Colon (tissue), 2 donors: ENCODE results near the gene SPATA24.
"Not testable (repeated sequence)": the region's sequence is repeated elsewhere in the genome, so short reads cannot be mapped to it uniquely, and the experiment has no call there.

Experiments
- FAIRE-seq: peaks from 2 replicates; lab custom pipeline; 2012; peaks lifted over from hg19 to GRCh38; lab: Jason Lieb, UNC
- donor health status: control.
- donor health status: control.

The SPATA24 gene

GRCh38 chr5:139416651-139417050, 12.8 kb upstream of the SPATA24 start:
- FAIRE-seq = no peak

- no peak for FAIRE-seq
Measured at GRCh38 chr5:139415869-139416268, 12.0 kb upstream of the SPATA24 start.

GRCh38 chr5:139415221-139415861, 11.5 kb upstream of the SPATA24 start:
- no peak for FAIRE-seq

- FAIRE-seq = no peak
Measured at GRCh38 chr5:139414581-139415130, 10.8 kb upstream of the SPATA24 start.

- no peak for FAIRE-seq
Measured at GRCh38 chr5:139413963-139414362, 10.1 kb upstream of the SPATA24 start.

GRCh38 chr5:139413153-139413552, 9.3 kb upstream of the SPATA24 start:
- FAIRE-seq = no peak

- no peak for FAIRE-seq
Measured at GRCh38 chr5:139410993-139411828, 7.3 kb upstream of the SPATA24 start.

- no peak for FAIRE-seq
Measured at GRCh38 chr5:139410121-139410992, 6.5 kb upstream of the SPATA24 start.

- not testable (repeated sequence) for FAIRE-seq
Measured at GRCh38 chr5:139409116-139409515, 5.2 kb upstream of the SPATA24 start.

- no peak for FAIRE-seq
Measured at GRCh38 chr5:139408191-139408590, 4.3 kb upstream of the SPATA24 start.

GRCh38 chr5:139407517-139407916, 3.6 kb upstream of the SPATA24 start:
- no peak for FAIRE-seq

- FAIRE-seq = no peak
Measured at GRCh38 chr5:139406963-139407362, 3.1 kb upstream of the SPATA24 start.

- no peak for FAIRE-seq
Measured at GRCh38 chr5:139404484-139404840, 573 bp upstream of the SPATA24 start.

GRCh38 chr5:139403418-139403786, 487 bp downstream of the SPATA24 start:
- no peak for FAIRE-seq

GRCh38 chr5:139402561-139403158, 1.2 kb downstream of the SPATA24 start:
- FAIRE-seq = no peak

- no peak for FAIRE-seq
Measured at GRCh38 chr5:139401546-139401945, 2.3 kb downstream of the SPATA24 start.

GRCh38 chr5:139399501-139400121, 4.3 kb downstream of the SPATA24 start:
- FAIRE-seq = no peak

- no peak for FAIRE-seq
Measured at GRCh38 chr5:139397921-139398320, 6.0 kb downstream of the SPATA24 start.

- no peak for FAIRE-seq
Measured at GRCh38 chr5:139396691-139397090, 7.2 kb downstream of the SPATA24 start.

GRCh38 chr5:139395844-139396640, 7.8 kb downstream of the SPATA24 start:
- no peak for FAIRE-seq
